ENCODE results near the gene FGFBP1.

DNA sequence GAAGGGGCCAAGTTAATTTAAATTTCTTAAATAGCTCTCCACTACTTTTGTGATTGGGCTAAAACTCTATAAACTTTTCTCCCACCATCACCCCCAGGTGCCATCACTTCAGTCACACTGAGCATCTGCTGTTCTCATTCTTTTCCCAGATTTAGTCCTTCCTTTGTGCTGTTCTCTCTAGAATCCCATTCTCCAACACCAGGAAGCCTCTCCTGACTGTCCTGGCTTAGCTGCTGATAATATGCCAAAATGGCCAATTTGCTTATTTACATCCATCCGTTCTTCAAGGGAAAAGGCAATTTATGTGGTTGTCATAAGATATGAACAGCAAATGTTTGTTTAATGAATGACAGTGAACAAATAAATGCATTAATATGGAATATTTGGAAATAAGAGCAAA lies 44.1 kb downstream of the FGFBP1 start:
- no peak for TF ChIP-seq POLR2A (IDR thresholded peaks at IDR 0.05; ENCODE audit: low read depth, low read length)
- no peak for TF ChIP-seq POLR2AphosphoS5 (IDR thresholded peaks at IDR 0.05; ENCODE audit: low read depth, low read length)

Data from GM12891 (cell line).